ENCODE measurements around the gene ZMYM2.

ZMYM2 gene

GRCh38 chr13:20102525-20103180, 144.1 kb downstream of the ZMYM2 start:
- in situ Hi-C loops (cut with MboI; ENCODE audit: low sequenced_read_pairs), result no loop called here

GRCh38 chr13:20105161-20105689, 146.7 kb downstream of the ZMYM2 start:
- in situ Hi-C loops (cut with MboI; ENCODE audit: low sequenced_read_pairs), result no loop called here

- in situ Hi-C loops (cut with MboI; ENCODE audit: low sequenced_read_pairs), result no loop called here
These were observed 148.2 kb downstream of the ZMYM2 start for GRCh38 chr13:20106742-20107141.

- in situ Hi-C loops (cut with MboI; ENCODE audit: low sequenced_read_pairs), result no loop called here
These were observed 150.5 kb downstream of the ZMYM2 start for GRCh38 chr13:20109037-20109436.

GRCh38 chr13:20114066-20114610, 155.6 kb downstream of the ZMYM2 start:
- in situ Hi-C loops (cut with MboI; ENCODE audit: low sequenced_read_pairs), result no loop called here

- in situ Hi-C loops (cut with MboI; ENCODE audit: low sequenced_read_pairs), result no loop called here
These were observed 157.7 kb downstream of the ZMYM2 start for GRCh38 chr13:20116213-20116612.

- in situ Hi-C loops (cut with MboI; ENCODE audit: low sequenced_read_pairs), result no loop called here
These were observed 160.0 kb downstream of the ZMYM2 start for GRCh38 chr13:20118268-20119140.

- in situ Hi-C loops (cut with MboI; ENCODE audit: low sequenced_read_pairs), result no loop called here
These were observed 161.4 kb downstream of the ZMYM2 start for GRCh38 chr13:20119960-20120359.

GRCh38 chr13:20121159-20121525, 162.6 kb downstream of the ZMYM2 start:
- in situ Hi-C loops (cut with MboI; ENCODE audit: low sequenced_read_pairs), result no loop called here

GRCh38 chr13:20124303-20124702, 165.8 kb downstream of the ZMYM2 start:
- in situ Hi-C loops (cut with MboI; ENCODE audit: low sequenced_read_pairs), result no loop called here

GRCh38 chr13:20125129-20125782, 166.7 kb downstream of the ZMYM2 start:
- in situ Hi-C loops (cut with MboI; ENCODE audit: low sequenced_read_pairs), result no loop called here

GRCh38 chr13:20125783-20126165, 167.2 kb downstream of the ZMYM2 start:
- in situ Hi-C loops (cut with MboI; ENCODE audit: low sequenced_read_pairs), result no loop called here

- in situ Hi-C loops (cut with MboI; ENCODE audit: low sequenced_read_pairs), result no loop called here
These were observed 168.2 kb downstream of the ZMYM2 start for GRCh38 chr13:20126541-20127261.

- in situ Hi-C loops (cut with MboI; ENCODE audit: low sequenced_read_pairs), result no loop called here
These were observed 168.7 kb downstream of the ZMYM2 start for GRCh38 chr13:20127262-20127561.

GRCh38 chr13:20127562-20128458, 169.3 kb downstream of the ZMYM2 start:
- in situ Hi-C loops (cut with MboI; ENCODE audit: low sequenced_read_pairs), result no loop called here

- in situ Hi-C loops (cut with MboI; ENCODE audit: low sequenced_read_pairs), result no loop called here
These were observed 170.0 kb downstream of the ZMYM2 start for GRCh38 chr13:20128459-20128931.

GRCh38 chr13:20129076-20129475, 170.5 kb downstream of the ZMYM2 start:
- in situ Hi-C loops (cut with MboI; ENCODE audit: low sequenced_read_pairs), result no loop called here

GRCh38 chr13:20130012-20130411, 171.5 kb downstream of the ZMYM2 start:
- in situ Hi-C loops (cut with MboI; ENCODE audit: low sequenced_read_pairs), result no loop called here

GRCh38 chr13:20130652-20131051, 172.1 kb downstream of the ZMYM2 start:
- in situ Hi-C loops (cut with MboI; ENCODE audit: low sequenced_read_pairs), result no loop called here

Measured in hTERT RPE-1 (cell line).